Measurements from ENCODE around the gene TNFRSF6B. TPM values are rescaled to one million over a fixed set of nuclear protein-coding genes. Genes with fewer than 3 reads are reported as not detected.

TNFRSF6B gene
- total and polyA plus RNA-seq, 3 experiments from 2014 or later, result 0.22 TPM; not detected in 2

GRCh38 chr20:63737695-63737944 lies 41.2 kb downstream of the TNFRSF6B start:
- no peaks in the 10 kb centered on the region for H3K9me3 ChIP-seq (ENCODE audit: low read length)
- Mint-ChIP-seq H3K27ac (no peak overlapping the region), H3K4me3 (peak overlapping the region; percentile 88 to 95 (median 92)), H3K27me3 (peaks cover 0 to 3% of the 10 kb centered on the region in 2 donors), H3K9me3 (no peaks in the 10 kb centered on the region), H3K4me1 (peaks cover 11 to 39% (median 17%) of the 10 kb centered on the region in 3 donors), H3K36me3 (peaks cover 2 to 35% (median 5%) of the 10 kb centered on the region in 3 donors)
- ChIA-PET CTCF (interaction anchor here (1.0 to 4.5 kb wide), 8 partner anchors 13 to 127 kb away, joined by 3 to 39 read pairs (median 7); partner anchors contain the start of genes ARFRP1 and ZGPAT), POLR2A (interaction anchor here (0.8 to 4.9 kb wide), 6 partner anchors 13 to 99 kb away, joined by 3 to 84 read pairs (median 4); partner anchors contain the start of genes ARFRP1, RTEL1 and ZGPAT)
- H3K27ac ChIP-seq (ENCODE audit: low read depth, low read length), result no peak overlapping the region
- H3K27me3 ChIP-seq (ENCODE audit: insufficient read depth, low read length, poor library complexity, severe bottlenecking), result no peaks in the 10 kb centered on the region
- DNase-seq, result no peak
- H3K36me3 ChIP-seq (ENCODE audit: insufficient read depth, low read length), result peaks cover 22% of the 10 kb centered on the region
- peak overlapping the region; percentile 96 for H3K4me3 ChIP-seq (ENCODE audit: low read length)
- peaks cover 34% of the 10 kb centered on the region for H3K4me1 ChIP-seq (ENCODE audit: insufficient read depth, low read length)

- no peaks in the 10 kb centered on the region for H3K9me3 ChIP-seq (ENCODE audit: low read length)
- ChIA-PET CTCF (interaction anchor here (1.0 to 4.5 kb wide), 6 partner anchors 11 to 46 kb away, joined by 3 to 39 read pairs (median 7); partner anchors contain the start of genes ARFRP1 and ZGPAT), POLR2A (interaction anchor here (0.8 to 4.9 kb wide), 7 partner anchors 10 to 176 kb away, joined by 3 to 84 read pairs (median 4); partner anchors contain the start of genes ARFRP1 and ZGPAT)
- Mint-ChIP-seq H3K27me3 (peaks cover 0 to 3% of the 10 kb centered on the region in 2 donors), H3K9me3 (no peaks in the 10 kb centered on the region), H3K4me3 (peak overlapping the region; percentile 38 to 92 (median 73)), H3K27ac (peak overlapping the region in 1 of 8 donors; percentile 20), H3K36me3 (peaks cover 2 to 36% (median 5%) of the 10 kb centered on the region in 3 donors), H3K4me1 (peaks cover 11 to 39% (median 17%) of the 10 kb centered on the region in 3 donors)
- peak overlapping the region; percentile 9 for H3K27ac ChIP-seq (ENCODE audit: low read depth, low read length)
- peaks cover 30% of the 10 kb centered on the region for H3K4me1 ChIP-seq (ENCODE audit: insufficient read depth, low read length)
- H3K4me3 ChIP-seq (ENCODE audit: low read length), result peak overlapping the region; percentile 96
- H3K27me3 ChIP-seq (ENCODE audit: insufficient read depth, low read length, poor library complexity, severe bottlenecking), result no peaks in the 10 kb centered on the region
- H3K36me3 ChIP-seq (ENCODE audit: insufficient read depth, low read length), result peaks cover 24% of the 10 kb centered on the region
- DNase-seq, result peak; percentile 26 to 65 (median 33)
Measured at GRCh38 chr20:63737945-63738686, 41.7 kb downstream of the TNFRSF6B start.

GRCh38 chr20:63738687-63739129 lies 42.3 kb downstream of the TNFRSF6B start:
- Mint-ChIP-seq H3K27ac (peak overlapping the region in 2 of 8 donors; percentile 20 to 61), H3K36me3 (peaks cover 2 to 37% (median 4%) of the 10 kb centered on the region in 3 donors), H3K4me1 (peaks cover 11 to 36% (median 14%) of the 10 kb centered on the region in 3 donors), H3K4me3 (peak overlapping the region; percentile 38 to 92 (median 73)), H3K27me3 (peaks cover 0 to 3% of the 10 kb centered on the region in 2 donors), H3K9me3 (no peaks in the 10 kb centered on the region)
- no peaks in the 10 kb centered on the region for H3K9me3 ChIP-seq (ENCODE audit: low read length)
- H3K36me3 ChIP-seq (ENCODE audit: insufficient read depth, low read length), result peaks cover 19% of the 10 kb centered on the region
- ChIA-PET CTCF (interaction anchor here (1.0 to 4.5 kb wide), 5 partner anchors 10 to 43 kb away, joined by 3 to 39 read pairs (median 5); partner anchors contain the start of genes ARFRP1 and ZGPAT), POLR2A (interaction anchor here (1.0 to 4.9 kb wide), 6 partner anchors 11 to 242 kb away, joined by 3 to 84 read pairs (median 4); partner anchors contain the start of genes ARFRP1, PRPF6 and ZGPAT)
- H3K27ac ChIP-seq (ENCODE audit: low read depth, low read length), result peak overlapping the region; percentile 9
- no peaks in the 10 kb centered on the region for H3K27me3 ChIP-seq (ENCODE audit: insufficient read depth, low read length, poor library complexity, severe bottlenecking)
- peak; percentile 36 to 73 (median 43) for DNase-seq
- peak overlapping the region; percentile 50 for H3K4me3 ChIP-seq (ENCODE audit: low read length)
- peaks cover 30% of the 10 kb centered on the region for H3K4me1 ChIP-seq (ENCODE audit: insufficient read depth, low read length)

- Histone ChIP-seq H3K4me1 (ENCODE audit: insufficient read depth, low read length) (peaks cover 30% of the 10 kb centered on the region), H3K36me3 (ENCODE audit: insufficient read depth, low read length) (peaks cover 12% of the 10 kb centered on the region), H3K4me3 (ENCODE audit: low read length) (peak within 1 kb of the TSS; percentile 66), H3K27ac (ENCODE audit: low read depth, low read length) (peak within 1 kb of the TSS; percentile 38), H3K27me3 (ENCODE audit: insufficient read depth, low read length, poor library complexity, severe bottlenecking) (no peaks in the 10 kb centered on the region), H3K9me3 (ENCODE audit: low read length) (no peaks in the 10 kb centered on the region)
- Mint-ChIP-seq H3K36me3 (peaks cover 0 to 32% (median 0%) of the 10 kb centered on the region in 3 donors), H3K27ac (peak within 1 kb of the TSS in 3 of 8 donors; percentile 36 to 61 (median 55)), H3K4me3 (peak within 1 kb of the TSS; percentile 59 to 92 (median 76)), H3K9me3 (no peaks in the 10 kb centered on the region), H3K4me1 (peaks cover 10 to 29% (median 11%) of the 10 kb centered on the region in 3 donors), H3K27me3 (peaks cover 0 to 3% of the 10 kb centered on the region in 2 donors)
- CTCF ChIA-PET, result interaction anchor here (1.1 to 4.5 kb wide), 4 partner anchors 9 to 42 kb away, joined by 3 to 39 read pairs (median 10); partner anchors contain the start of genes ARFRP1 and ZGPAT
- peak; percentile 59 to 79 (median 68) for DNase-seq
- POLR2A ChIA-PET, result interaction anchor here (0.6 to 4.9 kb wide), 7 partner anchors 11 to 241 kb away, joined by 3 to 84 read pairs (median 4); partner anchors contain the start of genes ARFRP1, PRPF6 and ZGPAT
Measured at GRCh38 chr20:63739130-63740069, 42.9 kb downstream of the TNFRSF6B start, which contains the start of gene SLC2A4RG. Gene SLC2A4RG (plus strand): TSS chr20:63739776. CDS start chr20:63739913, 137 bp downstream.

- POLR2A ChIA-PET, result interaction anchor here (0.5 to 1.7 kb wide), 8 partner anchors 11 to 136 kb away, joined by 3 to 16 read pairs (median 4); partner anchors contain the start of genes ARFRP1, GMEB2, TPD52L2 and ZGPAT
- Mint-ChIP-seq H3K4me3 (peak overlapping the region; percentile 59 to 87 (median 66)), H3K36me3 (peaks cover 0 to 28% (median 0%) of the 10 kb centered on the region in 3 donors), H3K27ac (peak overlapping the region in 3 of 8 donors; percentile 36 to 58 (median 55)), H3K9me3 (no peaks in the 10 kb centered on the region), H3K4me1 (peaks cover 10 to 25% (median 11%) of the 10 kb centered on the region in 3 donors), H3K27me3 (peaks cover 0 to 3% of the 10 kb centered on the region in 2 donors)
- Histone ChIP-seq H3K36me3 (ENCODE audit: insufficient read depth, low read length) (peaks cover 11% of the 10 kb centered on the region), H3K4me3 (ENCODE audit: low read length) (peak overlapping the region; percentile 66), H3K9me3 (ENCODE audit: low read length) (no peaks in the 10 kb centered on the region), H3K27ac (ENCODE audit: low read depth, low read length) (peak overlapping the region; percentile 38), H3K27me3 (ENCODE audit: insufficient read depth, low read length, poor library complexity, severe bottlenecking) (no peaks in the 10 kb centered on the region), H3K4me1 (ENCODE audit: insufficient read depth, low read length) (peaks cover 30% of the 10 kb centered on the region)
- DNase-seq, result peak; percentile 48 to 76 (median 58)
- CTCF ChIA-PET, result interaction anchor here (0.8 to 2.4 kb wide), 6 partner anchors 11 to 48 kb away, joined by 3 to 21 read pairs (median 4); partner anchors contain the start of genes ARFRP1 and ZGPAT
Measured at GRCh38 chr20:63740070-63740626, 43.7 kb downstream of the TNFRSF6B start.

- H3K9me3 Mint-ChIP-seq, result no peaks in the 10 kb centered on the region
- POLR2A ChIA-PET, result interaction anchor here (0.5 to 1.7 kb wide), 10 partner anchors 10 to 137 kb away, joined by 3 to 16 read pairs (median 4); partner anchors contain the start of genes ARFRP1, GMEB2, TPD52L2 and ZGPAT
- H3K27me3 Mint-ChIP-seq, result peaks cover 0 to 3% of the 10 kb centered on the region in 2 donors
- peaks cover 7 to 19% (median 9%) of the 10 kb centered on the region in 3 donors for H3K4me1 Mint-ChIP-seq
- peak overlapping the region in 3 of 8 donors; percentile 36 to 58 (median 55) for H3K27ac Mint-ChIP-seq
- H3K4me3 Mint-ChIP-seq, result peak overlapping the region; percentile 59 to 87 (median 66)
- DNase-seq, result peak; percentile 23 to 63 (median 43)
- Histone ChIP-seq H3K27me3 (ENCODE audit: insufficient read depth, low read length, poor library complexity, severe bottlenecking) (no peaks in the 10 kb centered on the region), H3K4me3 (ENCODE audit: low read length) (peak overlapping the region; percentile 66), H3K4me1 (ENCODE audit: insufficient read depth, low read length) (peaks cover 24% of the 10 kb centered on the region), H3K9me3 (ENCODE audit: low read length) (no peaks in the 10 kb centered on the region), H3K36me3 (ENCODE audit: insufficient read depth, low read length) (peaks cover 11% of the 10 kb centered on the region), H3K27ac (ENCODE audit: low read depth, low read length) (peak overlapping the region; percentile 38)
- H3K36me3 Mint-ChIP-seq, result peaks cover 0 to 22% (median 0%) of the 10 kb centered on the region in 3 donors
- CTCF ChIA-PET, result interaction anchor here (0.8 to 2.4 kb wide), 6 partner anchors 10 to 47 kb away, joined by 3 to 21 read pairs (median 4); partner anchors contain the start of genes ARFRP1 and ZGPAT
Measured at GRCh38 chr20:63740627-63741353, 44.3 kb downstream of the TNFRSF6B start.

Measured in CD8-positive, alpha-beta memory T cell (primary cell).